Uterus (tissue), 2 donors: ENCODE measurements around the gene KDM4F.
A peak's percentile ranks its signal among the peaks of the same experiment; 100 is the strongest.

Experiments used
- POLR2A ChIP-seq, 2 donors: fragments of 450-650 bp; IDR thresholded peaks; one replicate each; pipeline ENCODE4 v1.6.1; 2016; ENCODE audit warnings: antibody characterized with exemption in 2 of 2, mild to moderate bottlenecking in 1 of 2, moderate library complexity in 1 of 2
- TF ChIP-seq, protein P1 (sequence below), 4 experiments: fragments of 200-600 bp in 2 of 4; fragments of 450-650 bp in 2 of 4; sonication (generic) in 2 of 4; IDR thresholded peaks; one replicate each; pipeline ENCODE4 v1.5.1; 2016 to 2019; ENCODE audit warnings: antibody characterized with exemption in 4 of 4, mild to moderate bottlenecking in 2 of 4, moderate library complexity in 1 of 4

DNA sequence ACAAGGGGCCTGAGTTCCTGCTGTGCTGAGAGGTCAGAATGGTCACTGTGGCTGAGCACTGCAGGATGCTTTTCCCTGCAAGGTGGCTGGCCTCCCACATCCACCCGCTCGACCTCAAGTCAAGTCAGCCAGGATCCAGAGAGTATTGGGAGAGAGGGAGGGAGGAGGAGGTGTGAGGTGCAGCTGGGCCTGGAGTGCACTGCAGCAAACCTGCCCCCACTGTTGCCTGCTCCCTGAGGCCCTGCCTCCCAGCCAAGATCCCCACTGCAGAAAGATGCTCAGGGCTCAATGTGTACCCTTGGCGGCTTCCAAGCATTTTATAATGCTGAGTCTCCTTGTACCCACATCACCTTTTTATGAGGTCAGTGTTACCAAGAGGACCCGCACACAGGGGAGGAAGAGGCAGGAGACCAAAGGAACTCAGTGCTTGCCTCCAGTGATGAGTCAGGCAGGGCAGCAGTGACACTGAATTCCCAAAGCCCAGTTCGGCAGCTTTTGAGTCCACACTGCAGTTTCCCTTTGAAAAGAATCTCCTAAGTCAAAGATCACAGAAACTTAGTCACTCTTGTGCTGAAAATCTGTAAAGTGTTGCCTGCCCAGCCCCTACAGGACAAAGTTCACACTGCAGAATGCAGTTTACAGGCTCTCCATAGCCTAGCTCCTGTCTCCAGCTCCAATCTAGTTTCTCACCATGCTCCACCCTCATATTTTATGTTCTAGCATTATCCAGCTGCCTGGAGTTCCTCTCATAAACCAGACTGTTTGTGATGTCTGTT, 43.5 kb downstream of the KDM4F start:
- TF ChIP-seq POLR2A (IDR thresholded peaks at IDR 0.05): no peak
- TF ChIP-seq, protein P1, sequence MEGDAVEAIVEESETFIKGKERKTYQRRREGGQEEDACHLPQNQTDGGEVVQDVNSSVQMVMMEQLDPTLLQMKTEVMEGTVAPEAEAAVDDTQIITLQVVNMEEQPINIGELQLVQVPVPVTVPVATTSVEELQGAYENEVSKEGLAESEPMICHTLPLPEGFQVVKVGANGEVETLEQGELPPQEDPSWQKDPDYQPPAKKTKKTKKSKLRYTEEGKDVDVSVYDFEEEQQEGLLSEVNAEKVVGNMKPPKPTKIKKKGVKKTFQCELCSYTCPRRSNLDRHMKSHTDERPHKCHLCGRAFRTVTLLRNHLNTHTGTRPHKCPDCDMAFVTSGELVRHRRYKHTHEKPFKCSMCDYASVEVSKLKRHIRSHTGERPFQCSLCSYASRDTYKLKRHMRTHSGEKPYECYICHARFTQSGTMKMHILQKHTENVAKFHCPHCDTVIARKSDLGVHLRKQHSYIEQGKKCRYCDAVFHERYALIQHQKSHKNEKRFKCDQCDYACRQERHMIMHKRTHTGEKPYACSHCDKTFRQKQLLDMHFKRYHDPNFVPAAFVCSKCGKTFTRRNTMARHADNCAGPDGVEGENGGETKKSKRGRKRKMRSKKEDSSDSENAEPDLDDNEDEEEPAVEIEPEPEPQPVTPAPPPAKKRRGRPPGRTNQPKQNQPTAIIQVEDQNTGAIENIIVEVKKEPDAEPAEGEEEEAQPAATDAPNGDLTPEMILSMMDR (IDR thresholded peaks at IDR 0.05): peak in 3 of 4 experiments; percentile 10 to 35 (median 20)
